T-helper 1 cell treated with Interleukin-12 subunit alpha and Interleukin-12 subunit beta and Interleukin-4 antibody, amounts not matched to agents 30 ng/mL and 1 ng/mL, for 36 hours (primary cell): Measurements from ENCODE around the gene ANKRD39. TPM values are rescaled to one million over a fixed set of nuclear protein-coding genes. Genes with fewer than 3 reads are reported as not detected.

Experiments
- intact Hi-C: fragments of 100-400 bp; cut with micrococcal nuclease; formaldehyde crosslinking; loops from one replicate; pipeline ENCODE4 v1.15.1; 2024
- total RNA-seq: library from RNA; stranded (reverse); gene quantifications from 2 replicates; pipeline ENCODE4 v1.2.3, GENCODE V29; 2022

The ANKRD39 gene
- total RNA-seq, 1 donor from 2014 or later = 39.2 TPM

GRCh38 chr2:96815326-96816126 is 42.3 kb downstream of the ANKRD39 start:
- intact Hi-C loops = loop anchor here (1.0 to 5.0 kb wide), 13 partner anchors 9 to 493 kb away; partner anchors contain the start of genes ANKRD36, ANKRD39, ARID5A and CNNM4

GRCh38 chr2:96813656-96814055 is 44.2 kb downstream of the ANKRD39 start:
- intact Hi-C loops = no loop called here

GRCh38 chr2:96811917-96812316 is 45.9 kb downstream of the ANKRD39 start:
- intact Hi-C loops = no loop called here

GRCh38 chr2:96810783-96811192 is 47.0 kb downstream of the ANKRD39 start:
- intact Hi-C loops = no loop called here

- intact Hi-C loops = no loop called here
These were observed 47.6 kb downstream of the ANKRD39 start for GRCh38 chr2:96809951-96810782.

GRCh38 chr2:96809216-96809882 is 48.5 kb downstream of the ANKRD39 start:
- intact Hi-C loops = no loop called here

- intact Hi-C loops = no loop called here
These were observed 49.5 kb downstream of the ANKRD39 start for GRCh38 chr2:96808176-96808837.

- intact Hi-C loops = loop anchor here (2.0 kb wide), 1 partner anchor 66 kb away; the partner anchor contains the start of gene LMAN2L
These were observed 50.7 kb downstream of the ANKRD39 start for GRCh38 chr2:96807127-96807471.

- intact Hi-C loops = loop anchor here (1.0 to 2.0 kb wide), 2 partner anchors 9 to 66 kb away; partner anchors contain the start of gene LMAN2L
These were observed 51.2 kb downstream of the ANKRD39 start for GRCh38 chr2:96806468-96807126.

- intact Hi-C loops = loop anchor here (1.0 to 2.0 kb wide), 2 partner anchors 9 to 65 kb away; partner anchors contain the start of gene LMAN2L
These were observed 51.9 kb downstream of the ANKRD39 start for GRCh38 chr2:96805946-96806345.

GRCh38 chr2:96804986-96805385 is 52.8 kb downstream of the ANKRD39 start:
- intact Hi-C loops = no loop called here

- intact Hi-C loops = no loop called here
These were observed 55.1 kb downstream of the ANKRD39 start for GRCh38 chr2:96802721-96803120.

GRCh38 chr2:96801786-96802595 is 55.8 kb downstream of the ANKRD39 start:
- intact Hi-C loops = loop anchor here (1.0 kb wide), 3 partner anchors 29 to 395 kb away; partner anchors contain the start of gene CNNM4

GRCh38 chr2:96801005-96801785 is 56.6 kb downstream of the ANKRD39 start:
- intact Hi-C loops = loop anchor here (1.0 kb wide), 3 partner anchors 28 to 394 kb away; partner anchors contain the start of gene CNNM4

- intact Hi-C loops = loop anchor here (1.0 kb wide), 3 partner anchors 27 to 393 kb away; partner anchors contain the start of gene CNNM4
These were observed 57.5 kb downstream of the ANKRD39 start for GRCh38 chr2:96800061-96801004.

- intact Hi-C loops = no loop called here
These were observed 58.2 kb downstream of the ANKRD39 start for GRCh38 chr2:96799623-96799935.
